ENCODE data around the gene TCIRG1.

DNA sequence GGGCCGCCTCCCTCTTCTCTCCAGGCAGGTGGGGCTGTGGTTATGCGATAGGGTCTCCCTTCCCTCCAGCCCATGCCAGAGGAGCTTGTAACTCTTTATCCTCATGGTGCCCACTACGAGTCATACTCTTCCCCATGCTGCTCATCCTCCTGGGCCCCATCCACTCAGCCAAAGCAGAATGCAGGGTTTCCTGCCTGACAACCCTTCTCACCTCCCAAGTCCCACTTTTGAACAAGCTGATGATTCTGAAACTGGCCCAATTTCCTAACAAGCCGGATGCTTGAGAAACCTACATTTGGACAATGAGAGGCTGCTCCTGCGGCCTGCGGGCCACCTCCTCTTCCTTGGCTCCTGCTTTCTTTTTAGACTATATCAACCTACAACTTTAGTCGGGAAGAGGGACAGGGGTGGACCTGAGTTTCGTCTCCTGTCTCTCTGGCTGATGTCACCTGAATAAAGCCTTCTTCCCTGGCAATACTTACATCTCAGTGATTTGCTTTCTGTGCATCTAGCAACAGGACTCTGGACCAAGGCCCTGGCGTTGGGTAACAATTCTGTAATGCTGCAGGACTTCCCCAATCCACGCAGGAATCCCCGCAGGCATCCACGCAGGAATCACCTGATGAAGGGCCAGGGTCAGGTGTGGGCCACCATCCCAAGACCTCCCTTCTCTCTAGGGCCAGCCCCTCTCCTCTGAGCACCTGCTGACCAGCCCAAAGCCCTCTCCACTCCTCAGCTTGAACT is 9.9 kb upstream of the TCIRG1 start:
- TF ChIP-seq YY1 (IDR thresholded peaks at IDR 0.05) (no peak), SP1 (IDR thresholded peaks at IDR 0.05) (no peak), RAD21 (IDR thresholded peaks at IDR 0.05) (no peak), FOXA1 (IDR thresholded peaks at IDR 0.05) (no peak), RXRA (IDR thresholded peaks at IDR 0.05) (no peak), GABPA (IDR thresholded peaks at IDR 0.05 in 1 of 2, conservative IDR thresholded peaks at IDR 0.05 in 1 of 2) (no peak), EGR1 (IDR thresholded peaks at IDR 0.05; ENCODE audit: low read depth in 2 of 2) (no peak), TAF1 (conservative IDR thresholded peaks at IDR 0.05) (no peak), NR2F2 (IDR thresholded peaks at IDR 0.05) (no peak)
- TF ChIP-seq, protein P1, sequence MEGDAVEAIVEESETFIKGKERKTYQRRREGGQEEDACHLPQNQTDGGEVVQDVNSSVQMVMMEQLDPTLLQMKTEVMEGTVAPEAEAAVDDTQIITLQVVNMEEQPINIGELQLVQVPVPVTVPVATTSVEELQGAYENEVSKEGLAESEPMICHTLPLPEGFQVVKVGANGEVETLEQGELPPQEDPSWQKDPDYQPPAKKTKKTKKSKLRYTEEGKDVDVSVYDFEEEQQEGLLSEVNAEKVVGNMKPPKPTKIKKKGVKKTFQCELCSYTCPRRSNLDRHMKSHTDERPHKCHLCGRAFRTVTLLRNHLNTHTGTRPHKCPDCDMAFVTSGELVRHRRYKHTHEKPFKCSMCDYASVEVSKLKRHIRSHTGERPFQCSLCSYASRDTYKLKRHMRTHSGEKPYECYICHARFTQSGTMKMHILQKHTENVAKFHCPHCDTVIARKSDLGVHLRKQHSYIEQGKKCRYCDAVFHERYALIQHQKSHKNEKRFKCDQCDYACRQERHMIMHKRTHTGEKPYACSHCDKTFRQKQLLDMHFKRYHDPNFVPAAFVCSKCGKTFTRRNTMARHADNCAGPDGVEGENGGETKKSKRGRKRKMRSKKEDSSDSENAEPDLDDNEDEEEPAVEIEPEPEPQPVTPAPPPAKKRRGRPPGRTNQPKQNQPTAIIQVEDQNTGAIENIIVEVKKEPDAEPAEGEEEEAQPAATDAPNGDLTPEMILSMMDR (IDR thresholded peaks at IDR 0.05; ENCODE audit: low read depth, low read length, missing input control), result no peak
- TF ChIP-seq, protein P2, sequence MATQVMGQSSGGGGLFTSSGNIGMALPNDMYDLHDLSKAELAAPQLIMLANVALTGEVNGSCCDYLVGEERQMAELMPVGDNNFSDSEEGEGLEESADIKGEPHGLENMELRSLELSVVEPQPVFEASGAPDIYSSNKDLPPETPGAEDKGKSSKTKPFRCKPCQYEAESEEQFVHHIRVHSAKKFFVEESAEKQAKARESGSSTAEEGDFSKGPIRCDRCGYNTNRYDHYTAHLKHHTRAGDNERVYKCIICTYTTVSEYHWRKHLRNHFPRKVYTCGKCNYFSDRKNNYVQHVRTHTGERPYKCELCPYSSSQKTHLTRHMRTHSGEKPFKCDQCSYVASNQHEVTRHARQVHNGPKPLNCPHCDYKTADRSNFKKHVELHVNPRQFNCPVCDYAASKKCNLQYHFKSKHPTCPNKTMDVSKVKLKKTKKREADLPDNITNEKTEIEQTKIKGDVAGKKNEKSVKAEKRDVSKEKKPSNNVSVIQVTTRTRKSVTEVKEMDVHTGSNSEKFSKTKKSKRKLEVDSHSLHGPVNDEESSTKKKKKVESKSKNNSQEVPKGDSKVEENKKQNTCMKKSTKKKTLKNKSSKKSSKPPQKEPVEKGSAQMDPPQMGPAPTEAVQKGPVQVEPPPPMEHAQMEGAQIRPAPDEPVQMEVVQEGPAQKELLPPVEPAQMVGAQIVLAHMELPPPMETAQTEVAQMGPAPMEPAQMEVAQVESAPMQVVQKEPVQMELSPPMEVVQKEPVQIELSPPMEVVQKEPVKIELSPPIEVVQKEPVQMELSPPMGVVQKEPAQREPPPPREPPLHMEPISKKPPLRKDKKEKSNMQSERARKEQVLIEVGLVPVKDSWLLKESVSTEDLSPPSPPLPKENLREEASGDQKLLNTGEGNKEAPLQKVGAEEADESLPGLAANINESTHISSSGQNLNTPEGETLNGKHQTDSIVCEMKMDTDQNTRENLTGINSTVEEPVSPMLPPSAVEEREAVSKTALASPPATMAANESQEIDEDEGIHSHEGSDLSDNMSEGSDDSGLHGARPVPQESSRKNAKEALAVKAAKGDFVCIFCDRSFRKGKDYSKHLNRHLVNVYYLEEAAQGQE (IDR thresholded peaks at IDR 0.05), result no peak
- TF ChIP-seq, protein P3, sequence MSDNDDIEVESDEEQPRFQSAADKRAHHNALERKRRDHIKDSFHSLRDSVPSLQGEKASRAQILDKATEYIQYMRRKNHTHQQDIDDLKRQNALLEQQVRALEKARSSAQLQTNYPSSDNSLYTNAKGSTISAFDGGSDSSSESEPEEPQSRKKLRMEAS (IDR thresholded peaks at IDR 0.05), result no peak
- TF ChIP-seq, protein P4, sequence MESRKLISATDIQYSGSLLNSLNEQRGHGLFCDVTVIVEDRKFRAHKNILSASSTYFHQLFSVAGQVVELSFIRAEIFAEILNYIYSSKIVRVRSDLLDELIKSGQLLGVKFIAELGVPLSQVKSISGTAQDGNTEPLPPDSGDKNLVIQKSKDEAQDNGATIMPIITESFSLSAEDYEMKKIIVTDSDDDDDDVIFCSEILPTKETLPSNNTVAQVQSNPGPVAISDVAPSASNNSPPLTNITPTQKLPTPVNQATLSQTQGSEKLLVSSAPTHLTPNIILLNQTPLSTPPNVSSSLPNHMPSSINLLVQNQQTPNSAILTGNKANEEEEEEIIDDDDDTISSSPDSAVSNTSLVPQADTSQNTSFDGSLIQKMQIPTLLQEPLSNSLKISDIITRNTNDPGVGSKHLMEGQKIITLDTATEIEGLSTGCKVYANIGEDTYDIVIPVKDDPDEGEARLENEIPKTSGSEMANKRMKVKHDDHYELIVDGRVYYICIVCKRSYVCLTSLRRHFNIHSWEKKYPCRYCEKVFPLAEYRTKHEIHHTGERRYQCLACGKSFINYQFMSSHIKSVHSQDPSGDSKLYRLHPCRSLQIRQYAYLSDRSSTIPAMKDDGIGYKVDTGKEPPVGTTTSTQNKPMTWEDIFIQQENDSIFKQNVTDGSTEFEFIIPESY (IDR thresholded peaks at IDR 0.05), result no peak
- TF ChIP-seq, protein P5, sequence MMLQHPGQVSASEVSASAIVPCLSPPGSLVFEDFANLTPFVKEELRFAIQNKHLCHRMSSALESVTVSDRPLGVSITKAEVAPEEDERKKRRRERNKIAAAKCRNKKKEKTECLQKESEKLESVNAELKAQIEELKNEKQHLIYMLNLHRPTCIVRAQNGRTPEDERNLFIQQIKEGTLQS (IDR thresholded peaks at IDR 0.05), result no peak
